Measurements from ENCODE around the gene PMP22. TPM values are rescaled to one million over a fixed set of nuclear protein-coding genes. Genes with fewer than 3 reads are reported as not detected.

The PMP22 gene
- polyA plus RNA-seq, 1 donor (not counting 4 experiments of a cell fraction or from before 2014, with no cell fraction given), result 7.9 TPM

DNA sequence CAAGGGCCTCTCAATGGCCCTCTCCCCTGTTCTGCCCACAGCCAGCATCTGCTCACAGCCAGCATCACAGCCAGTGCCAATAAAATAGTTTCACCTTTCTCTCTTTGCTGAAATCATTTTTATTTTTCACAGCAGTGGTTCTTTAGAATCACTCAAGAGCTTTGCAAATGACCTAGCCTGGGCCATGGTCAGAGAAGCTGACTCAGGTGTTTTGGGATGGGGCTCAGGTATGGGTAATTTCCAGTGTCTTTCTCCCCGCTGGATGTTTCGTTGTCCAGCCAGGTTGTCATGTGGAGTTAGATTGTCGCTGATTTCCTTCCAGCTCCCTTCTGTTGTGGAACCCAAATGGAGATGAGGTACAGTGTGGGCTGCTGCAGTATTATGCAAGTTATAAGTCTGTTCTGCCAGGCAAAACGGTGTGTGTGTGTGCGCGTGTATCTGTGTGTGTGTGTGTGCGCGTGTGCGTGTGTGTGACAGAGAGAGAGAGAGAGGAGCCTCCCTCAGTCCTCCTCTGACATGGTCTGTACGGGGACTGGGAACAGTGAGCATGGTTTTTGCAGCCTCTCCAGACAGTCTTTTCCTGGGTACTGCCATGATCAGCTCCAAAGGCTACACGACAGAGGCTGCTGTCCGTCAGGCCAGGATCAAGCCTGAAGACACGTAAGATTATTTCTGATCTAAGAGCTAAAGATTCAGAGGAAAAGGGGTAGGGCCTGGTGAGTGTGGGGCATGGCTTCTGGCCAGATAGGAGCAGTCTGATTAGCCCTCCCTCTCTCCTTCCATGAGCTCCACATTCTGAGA, 1.4 kb upstream of the PMP22 start:
- DNase-seq (ENCODE audit: low read depth, low spot score), result no peak
- Histone ChIP-seq H2AFZ (ENCODE audit: control insufficient read depth, low read length) (no peak overlapping the region), H3K79me2 (ENCODE audit: control insufficient read depth, insufficient read depth, low read length) (no peaks in the 10 kb centered on the region), H3K27me3 (ENCODE audit: control insufficient read depth, extremely low read depth, insufficient read depth, low read length) (peaks cover 30% of the 10 kb centered on the region), H3K4me1 (ENCODE audit: control insufficient read depth, extremely low read depth, insufficient read depth, low read length) (peaks cover 17% of the 10 kb centered on the region), H3K27ac (ENCODE audit: control insufficient read depth, insufficient read depth, low read length) (no peak overlapping the region), H3K9me1 (ENCODE audit: control insufficient read depth, extremely low read depth, insufficient read depth, low read length) (no peaks in the 10 kb centered on the region), H3K9ac (ENCODE audit: control insufficient read depth, extremely low read depth, insufficient read depth, low read length) (no peak overlapping the region), H3K4me2 (ENCODE audit: control insufficient read depth, extremely low read depth, insufficient read depth, low read depth, low read length) (no peak overlapping the region), H3K36me3 (ENCODE audit: control insufficient read depth in 2 of 2, extremely low read depth in 1 of 2, insufficient read depth in 2 of 2, low read length in 2 of 2) (no peaks in the 10 kb centered on the region), H3K9me3 (ENCODE audit: control insufficient read depth, low read depth, low read length) (no peaks in the 10 kb centered on the region), H3K4me3 (ENCODE audit: control insufficient read depth in 2 of 3, extremely low read depth in 1 of 3, insufficient read depth in 2 of 3, low read depth in 1 of 3, low read length in 3 of 3) (no peak overlapping the region), H4K20me1 (ENCODE audit: control insufficient read depth, extremely low read depth, insufficient read depth, low read length) (no peaks in the 10 kb centered on the region)
- dilution Hi-C loops (cut with MboI; ENCODE audit: extremely low pct_ligation_motif_present, low sequenced_read_pairs), result no loop called here
- no peak for FAIRE-seq
- no peak for TF ChIP-seq EZH2 (IDR thresholded peaks at IDR 0.05; ENCODE audit: low read length)
- TF ChIP-seq, protein P1, sequence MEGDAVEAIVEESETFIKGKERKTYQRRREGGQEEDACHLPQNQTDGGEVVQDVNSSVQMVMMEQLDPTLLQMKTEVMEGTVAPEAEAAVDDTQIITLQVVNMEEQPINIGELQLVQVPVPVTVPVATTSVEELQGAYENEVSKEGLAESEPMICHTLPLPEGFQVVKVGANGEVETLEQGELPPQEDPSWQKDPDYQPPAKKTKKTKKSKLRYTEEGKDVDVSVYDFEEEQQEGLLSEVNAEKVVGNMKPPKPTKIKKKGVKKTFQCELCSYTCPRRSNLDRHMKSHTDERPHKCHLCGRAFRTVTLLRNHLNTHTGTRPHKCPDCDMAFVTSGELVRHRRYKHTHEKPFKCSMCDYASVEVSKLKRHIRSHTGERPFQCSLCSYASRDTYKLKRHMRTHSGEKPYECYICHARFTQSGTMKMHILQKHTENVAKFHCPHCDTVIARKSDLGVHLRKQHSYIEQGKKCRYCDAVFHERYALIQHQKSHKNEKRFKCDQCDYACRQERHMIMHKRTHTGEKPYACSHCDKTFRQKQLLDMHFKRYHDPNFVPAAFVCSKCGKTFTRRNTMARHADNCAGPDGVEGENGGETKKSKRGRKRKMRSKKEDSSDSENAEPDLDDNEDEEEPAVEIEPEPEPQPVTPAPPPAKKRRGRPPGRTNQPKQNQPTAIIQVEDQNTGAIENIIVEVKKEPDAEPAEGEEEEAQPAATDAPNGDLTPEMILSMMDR (optimal IDR thresholded peaks at IDR 0.05 in 1 of 3, IDR thresholded peaks at IDR 0.05 in 1 of 3, conservative IDR thresholded peaks at IDR 0.05 in 1 of 3; ENCODE audit: extremely low read depth in 1 of 3, insufficient read depth in 2 of 3, low read length in 3 of 3), result no peak

GRCh38 chr17:15264542-15264941, 584 bp downstream of the PMP22 start:
- no peak for DNase-seq (ENCODE audit: low read depth, low spot score)
- Histone ChIP-seq H3K9ac (ENCODE audit: control insufficient read depth, extremely low read depth, insufficient read depth, low read length) (no peak overlapping the region), H2AFZ (ENCODE audit: control insufficient read depth, low read length) (no peak overlapping the region), H3K27ac (ENCODE audit: control insufficient read depth, insufficient read depth, low read length) (no peak overlapping the region), H3K4me1 (ENCODE audit: control insufficient read depth, extremely low read depth, insufficient read depth, low read length) (peaks cover 24% of the 10 kb centered on the region), H3K9me1 (ENCODE audit: control insufficient read depth, extremely low read depth, insufficient read depth, low read length) (no peaks in the 10 kb centered on the region), H3K4me2 (ENCODE audit: control insufficient read depth, extremely low read depth, insufficient read depth, low read depth, low read length) (no peak overlapping the region), H4K20me1 (ENCODE audit: control insufficient read depth, extremely low read depth, insufficient read depth, low read length) (no peaks in the 10 kb centered on the region), H3K9me3 (ENCODE audit: control insufficient read depth, low read depth, low read length) (no peaks in the 10 kb centered on the region), H3K79me2 (ENCODE audit: control insufficient read depth, insufficient read depth, low read length) (no peaks in the 10 kb centered on the region), H3K27me3 (ENCODE audit: control insufficient read depth, extremely low read depth, insufficient read depth, low read length) (peaks cover 36% of the 10 kb centered on the region), H3K36me3 (ENCODE audit: control insufficient read depth in 2 of 2, extremely low read depth in 1 of 2, insufficient read depth in 2 of 2, low read length in 2 of 2) (no peaks in the 10 kb centered on the region), H3K4me3 (ENCODE audit: control insufficient read depth in 2 of 3, extremely low read depth in 1 of 3, insufficient read depth in 2 of 3, low read depth in 1 of 3, low read length in 3 of 3) (no peak overlapping the region)
- no peak for FAIRE-seq
- dilution Hi-C loops (cut with MboI; ENCODE audit: extremely low pct_ligation_motif_present, low sequenced_read_pairs), result no loop called here
- TF ChIP-seq, protein P1 (optimal IDR thresholded peaks at IDR 0.05 in 1 of 3, IDR thresholded peaks at IDR 0.05 in 1 of 3, conservative IDR thresholded peaks at IDR 0.05 in 1 of 3; ENCODE audit: extremely low read depth in 1 of 3, insufficient read depth in 2 of 3, low read length in 3 of 3), result no peak
- no peak for TF ChIP-seq EZH2 (IDR thresholded peaks at IDR 0.05; ENCODE audit: low read length)
